Measurements from ENCODE around the gene ITGB4. TPM values are rescaled to one million over a fixed set of nuclear protein-coding genes. Genes with fewer than 3 reads are reported as not detected.

The ITGB4 gene
- total and polyA plus RNA-seq, 10 of the 15 experiments (the other 5 are each of a cell fraction or from before 2014, with no cell fraction given) = 0.06 to 1.6 (median 0.27) TPM; not detected in 2

DNA sequence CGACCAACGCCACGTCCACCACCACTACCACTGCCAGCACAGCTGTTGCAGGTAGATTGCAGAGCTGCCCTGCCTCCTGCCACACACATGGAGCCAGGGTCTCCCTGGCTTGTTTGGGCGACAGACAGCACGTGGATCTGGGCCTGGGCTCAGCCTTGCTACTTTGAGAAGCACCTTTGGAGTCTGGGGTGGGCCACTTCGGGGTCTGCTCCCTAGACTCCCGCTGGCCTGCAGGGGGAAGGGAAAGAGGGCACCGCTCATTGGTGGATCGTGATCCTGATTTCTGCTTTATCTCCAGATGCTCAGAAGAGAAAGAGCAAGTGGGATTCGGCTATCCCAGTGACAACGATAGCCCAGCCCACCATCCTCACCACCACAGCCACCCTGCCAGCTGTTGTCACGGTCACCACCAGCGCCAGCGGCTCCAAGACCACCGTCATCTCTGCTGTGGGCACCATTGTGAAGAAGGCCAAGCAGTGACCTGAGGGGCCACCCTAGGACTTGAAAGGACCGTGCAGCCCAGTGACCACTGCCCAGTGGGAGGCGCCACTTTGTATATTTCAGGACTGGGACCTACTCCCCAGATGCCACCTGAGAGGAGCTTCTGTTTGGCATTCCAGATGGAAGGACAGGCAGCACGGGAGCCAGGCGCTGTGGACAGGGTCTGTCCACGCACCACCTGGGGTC lies 15.1 kb upstream of the ITGB4 start:
- H3K9me3 ChIP-seq (replicated peaks; ENCODE audit: control insufficient read depth, insufficient read depth, low read length) = no peaks in the 10 kb centered on the region
- 93% methylated on average over 19 of the region's 20 CpGs for WGBS (ENCODE audit: insufficient coverage, insufficient replicate concordance, low lambda C conversion rate, missing lambda C conversion rate)
- BruUV-seq (replicated peaks) = TSS peak; percentile 11
- intact Hi-C loops (cut with micrococcal nuclease; ENCODE audit: unreplicated experiment) (no loop called here), in situ Hi-C loops (cut with MboI) (no loop called here)
- no peak for DNase-seq (ENCODE audit: low read depth, low spot score)
- H3K4me3 ChIP-seq = no peak overlapping the region
- H3K79me2 ChIP-seq (ENCODE audit: control insufficient read depth, insufficient read depth, low read length) = no peaks in the 10 kb centered on the region
- no peak for FAIRE-seq
- H3K9ac ChIP-seq (ENCODE audit: control insufficient read depth, insufficient read depth, low read length) = no peak overlapping the region
- H3K4me1 ChIP-seq (ENCODE audit: control insufficient read depth, insufficient read depth, low read length) = no peaks in the 10 kb centered on the region
- H2AFZ ChIP-seq (ENCODE audit: control insufficient read depth, low read depth, low read length) = no peak overlapping the region
- SMC1A ChIA-PET (ENCODE audit: uncharacterized antibody, unreplicated experiment) = interaction anchor here (0.8 kb wide), 1 partner anchor 96 kb away, joined by 3 read pairs; no protein-coding TSS in a partner anchor
- RAD21 ChIA-PET (ENCODE audit: unreplicated experiment) = no interaction called here
- H3K4me2 ChIP-seq (ENCODE audit: control insufficient read depth, insufficient read depth) = no peak overlapping the region
- no peak for ATAC-seq
- no peak for TF ChIP-seq ZBED1 (IDR thresholded peaks at IDR 0.05; ENCODE audit: borderline replicate concordance)
- TF ChIP-seq, protein P1, sequence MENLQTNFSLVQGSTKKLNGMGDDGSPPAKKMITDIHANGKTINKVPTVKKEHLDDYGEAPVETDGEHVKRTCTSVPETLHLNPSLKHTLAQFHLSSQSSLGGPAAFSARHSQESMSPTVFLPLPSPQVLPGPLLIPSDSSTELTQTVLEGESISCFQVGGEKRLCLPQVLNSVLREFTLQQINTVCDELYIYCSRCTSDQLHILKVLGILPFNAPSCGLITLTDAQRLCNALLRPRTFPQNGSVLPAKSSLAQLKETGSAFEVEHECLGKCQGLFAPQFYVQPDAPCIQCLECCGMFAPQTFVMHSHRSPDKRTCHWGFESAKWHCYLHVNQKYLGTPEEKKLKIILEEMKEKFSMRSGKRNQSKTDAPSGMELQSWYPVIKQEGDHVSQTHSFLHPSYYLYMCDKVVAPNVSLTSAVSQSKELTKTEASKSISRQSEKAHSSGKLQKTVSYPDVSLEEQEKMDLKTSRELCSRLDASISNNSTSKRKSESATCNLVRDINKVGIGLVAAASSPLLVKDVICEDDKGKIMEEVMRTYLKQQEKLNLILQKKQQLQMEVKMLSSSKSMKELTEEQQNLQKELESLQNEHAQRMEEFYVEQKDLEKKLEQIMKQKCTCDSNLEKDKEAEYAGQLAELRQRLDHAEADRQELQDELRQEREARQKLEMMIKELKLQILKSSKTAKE (IDR thresholded peaks at IDR 0.05; ENCODE audit: low read depth, poor library complexity, severe bottlenecking) = no peak
- 0 out of 2 replicates have a peak, but pooled peaks have one; percentile 26 for TF ChIP-seq POLR2A (IDR thresholded peaks at IDR 0.05; ENCODE audit: low read depth, low read length)
- no peaks in the 10 kb centered on the region for H4K20me1 ChIP-seq (ENCODE audit: control insufficient read depth, insufficient read depth)
- CTCF ChIA-PET = no interaction called here
- H3K27me3 ChIP-seq (replicated peaks in 1 of 2; ENCODE audit: control insufficient read depth in 2 of 2, insufficient read depth in 2 of 2, low read length in 1 of 2) = no peaks in the 10 kb centered on the region
- peaks cover 35 to 38% of the 10 kb centered on the region in 2 experiments for H3K36me3 ChIP-seq (ENCODE audit: control insufficient read depth in 2 of 2, insufficient read depth in 2 of 2, low read length in 1 of 2)
- POLR2A ChIA-PET = no interaction called here
- no peak overlapping the region for H3K27ac ChIP-seq (ENCODE audit: control insufficient read depth, insufficient read depth)

DNA sequence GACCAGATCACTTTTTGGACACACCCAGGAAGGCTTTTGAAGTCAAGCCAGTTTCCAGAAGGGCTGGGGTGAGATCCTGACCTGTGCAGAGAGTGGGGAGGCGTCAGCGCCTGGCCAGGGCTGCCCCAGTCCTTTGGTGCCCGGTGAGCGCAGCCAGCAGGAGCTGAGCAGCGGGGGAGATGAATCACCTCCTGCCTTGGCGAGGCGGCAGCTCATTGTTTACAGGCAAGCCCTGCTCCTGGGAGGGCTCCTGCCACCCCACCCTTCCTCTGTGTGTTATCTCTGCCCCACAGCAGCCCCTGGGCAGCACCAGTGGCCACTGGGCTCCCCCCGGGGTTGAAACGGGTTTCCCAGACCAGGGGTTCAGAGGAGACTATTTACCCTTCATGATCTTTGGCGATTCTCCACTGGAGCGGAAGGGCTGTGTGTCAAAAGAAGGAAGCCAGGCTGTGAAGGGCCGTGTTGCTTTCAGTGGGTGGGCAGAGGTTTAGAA lies 14.1 kb upstream of the ITGB4 start:
- TF ChIP-seq POLR2AphosphoS5 (IDR thresholded peaks at IDR 0.05; ENCODE audit: low read length) (0 out of 2 replicates have a peak, but pooled peaks have one; percentile 11), SMC3 (IDR thresholded peaks at IDR 0.05; ENCODE audit: borderline replicate concordance, low read length) (no peak), SRF (IDR thresholded peaks at IDR 0.05; ENCODE audit: low read depth in 2 of 2, low read length in 2 of 2) (no peak), CEBPB (IDR thresholded peaks at IDR 0.05; ENCODE audit: borderline replicate concordance in 1 of 2, low read depth in 2 of 2, low read length in 2 of 2) (no peak)
- DNase-seq (ENCODE audit: low read depth, low spot score) (no peak), FAIRE-seq (no peak), ATAC-seq (no peak)
- H3K36me3 ChIP-seq (ENCODE audit: control insufficient read depth in 2 of 2, insufficient read depth in 2 of 2, low read length in 1 of 2) = peaks cover 33 to 35% of the 10 kb centered on the region in 2 experiments
- H3K27me3 ChIP-seq (replicated peaks in 1 of 2; ENCODE audit: control insufficient read depth in 2 of 2, insufficient read depth in 2 of 2, low read length in 1 of 2) = no peaks in the 10 kb centered on the region
- WGBS (ENCODE audit: insufficient coverage, insufficient replicate concordance, low lambda C conversion rate, missing lambda C conversion rate) = 90% methylated on average over 11 of the region's 12 CpGs
- ChIA-PET RAD21 (ENCODE audit: unreplicated experiment) (no interaction called here), CTCF (no interaction called here), SMC1A (ENCODE audit: uncharacterized antibody, unreplicated experiment) (interaction anchor here (0.8 kb wide), 1 partner anchor 95 kb away, joined by 3 read pairs; no protein-coding TSS in a partner anchor), POLR2A (no interaction called here)
- no peaks in the 10 kb centered on the region for H3K4me1 ChIP-seq (ENCODE audit: control insufficient read depth, insufficient read depth, low read length)
- no peak overlapping the region for H3K9ac ChIP-seq (ENCODE audit: control insufficient read depth, insufficient read depth, low read length)
- in situ Hi-C loops (cut with MboI) = no loop called here
- intact Hi-C loops (cut with micrococcal nuclease; ENCODE audit: unreplicated experiment) = no loop called here
- no peak overlapping the region for H2AFZ ChIP-seq (ENCODE audit: control insufficient read depth, low read depth, low read length)
- no peaks in the 10 kb centered on the region for H3K9me3 ChIP-seq (replicated peaks; ENCODE audit: control insufficient read depth, insufficient read depth, low read length)
- no peak overlapping the region for H3K4me3 ChIP-seq
- no peak overlapping the region for H3K27ac ChIP-seq (ENCODE audit: control insufficient read depth, insufficient read depth)
- H4K20me1 ChIP-seq (ENCODE audit: control insufficient read depth, insufficient read depth) = no peaks in the 10 kb centered on the region
- no peaks in the 10 kb centered on the region for H3K79me2 ChIP-seq (ENCODE audit: control insufficient read depth, insufficient read depth, low read length)
- BruUV-seq (replicated peaks) = no TSS peak
- no peak overlapping the region for H3K4me2 ChIP-seq (ENCODE audit: control insufficient read depth, insufficient read depth)
